ENCODE results near the gene WNT9A.
"Not testable (repeated sequence)": the region's sequence is repeated elsewhere in the genome, so short reads cannot be mapped to it uniquely, and the experiment has no call there.

WNT9A gene
- total RNA-seq, result 0.24 to 0.70 reads per million in 2 donors

DNA sequence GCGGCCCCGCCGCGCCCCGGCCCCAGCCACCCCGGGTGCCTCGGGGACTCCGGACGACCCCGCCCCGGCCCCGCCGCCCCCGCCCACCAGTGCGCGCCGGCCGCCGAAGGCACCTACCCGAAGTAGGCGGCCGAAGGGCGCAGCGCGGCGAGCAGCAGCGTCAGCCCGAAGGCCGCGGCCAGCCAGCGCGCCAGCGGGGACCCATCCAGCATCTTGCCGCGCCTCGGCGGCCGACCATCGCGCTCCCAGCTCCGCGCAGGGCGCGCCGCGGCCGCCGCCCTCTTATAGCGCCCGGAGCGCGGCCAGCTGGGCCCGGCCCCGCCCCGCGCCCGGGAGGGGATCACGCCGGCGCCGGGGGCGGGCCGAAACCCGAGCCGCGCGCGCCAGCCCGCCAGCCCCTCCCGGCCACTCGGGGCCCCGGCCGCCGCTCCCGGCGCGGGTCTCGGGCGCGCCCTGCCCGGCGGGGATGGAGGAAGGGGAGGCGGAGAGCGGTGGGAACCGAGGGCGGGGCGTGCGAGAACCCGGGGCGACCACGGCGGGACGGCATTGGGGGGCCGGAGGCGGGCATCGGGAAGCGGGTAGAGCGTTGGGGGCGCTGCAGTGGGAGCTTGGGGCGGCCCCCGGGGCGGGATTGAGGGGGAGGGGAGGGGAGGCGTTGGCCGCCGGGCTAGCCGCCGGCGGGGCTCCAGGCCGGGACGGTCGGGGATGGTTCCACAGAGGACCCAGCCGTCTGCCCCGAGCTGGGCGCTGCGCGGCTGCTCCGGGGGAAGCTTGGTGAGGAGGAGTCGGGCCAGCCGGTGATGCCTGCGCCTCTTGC lies at the start of gene WNT9A:
Gene WNT9A (minus strand): TSS at position 257 of the 817 bp plus-strand sequence. CDS start 45 bp downstream, at position 212.
- no peak for DNase-seq

DNA sequence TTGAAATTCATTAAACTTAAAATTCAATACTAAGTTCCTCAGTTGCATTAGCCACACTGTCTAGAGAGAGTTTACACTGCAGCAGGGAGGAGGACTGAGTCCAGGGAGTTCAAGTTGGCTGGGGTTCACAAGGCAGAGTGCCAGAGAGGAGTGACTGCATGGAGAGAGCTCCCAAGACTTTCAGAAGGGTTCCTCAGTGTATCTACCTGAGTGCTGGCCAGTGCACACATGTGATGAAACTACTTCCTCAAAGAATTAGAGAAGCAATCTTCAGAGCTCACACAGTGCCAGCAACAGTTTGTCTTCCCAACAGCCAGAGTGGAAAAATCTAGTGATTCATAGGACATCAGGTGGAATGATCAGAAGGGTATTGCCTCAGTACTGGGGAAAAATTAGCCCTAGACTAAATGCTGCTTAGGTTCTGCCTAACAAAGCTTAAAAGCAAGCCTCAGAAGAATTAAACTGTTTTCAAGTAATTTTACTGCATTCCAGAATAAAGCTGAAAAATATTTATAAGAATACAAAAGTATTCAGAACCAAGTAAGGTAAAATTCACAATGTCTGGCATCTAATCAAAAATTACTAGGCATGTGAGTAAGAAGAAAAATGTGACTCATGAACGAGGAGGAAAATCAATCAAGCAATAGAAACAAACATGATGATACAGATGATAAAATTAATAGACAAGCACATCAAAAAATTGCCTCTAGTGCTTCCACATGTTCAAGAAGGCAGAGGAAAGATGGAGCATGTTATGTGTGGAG lies 48.6 kb upstream of the WNT9A start:
- DNase-seq, result no peak

DNA sequence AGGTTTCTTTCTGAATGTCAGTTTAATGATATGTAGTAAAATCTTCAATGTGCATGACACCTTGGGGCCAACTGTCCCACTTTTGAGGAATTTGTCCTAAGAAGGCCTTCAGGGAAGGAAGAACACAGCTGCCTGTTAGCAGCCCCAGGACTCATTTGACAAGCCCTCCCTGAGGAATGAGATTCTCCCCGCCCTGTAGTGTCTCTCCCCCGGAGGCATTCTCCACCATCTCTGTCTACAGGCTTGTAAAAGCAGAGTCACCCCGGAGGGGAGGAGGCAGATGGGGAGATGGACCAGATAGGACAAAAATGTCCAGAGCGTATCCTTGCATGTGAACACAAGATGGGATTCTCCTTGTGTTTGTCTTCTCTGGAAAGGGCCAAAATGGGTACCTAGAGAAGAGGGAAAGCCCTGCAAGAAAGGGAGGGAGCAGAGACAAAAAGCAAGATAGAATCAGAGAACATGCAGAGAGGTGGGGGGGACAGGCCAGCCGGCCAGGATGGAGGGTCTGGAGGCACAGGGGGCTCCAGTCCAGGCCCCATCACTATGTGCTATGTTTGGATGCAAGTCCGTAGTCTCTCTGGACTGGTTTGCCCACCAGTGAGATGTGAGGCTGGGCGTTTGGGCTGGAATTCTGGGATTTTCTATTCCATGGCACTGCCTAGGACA lies 47.0 kb upstream of the WNT9A start:
- DNase-seq, result no peak

DNA sequence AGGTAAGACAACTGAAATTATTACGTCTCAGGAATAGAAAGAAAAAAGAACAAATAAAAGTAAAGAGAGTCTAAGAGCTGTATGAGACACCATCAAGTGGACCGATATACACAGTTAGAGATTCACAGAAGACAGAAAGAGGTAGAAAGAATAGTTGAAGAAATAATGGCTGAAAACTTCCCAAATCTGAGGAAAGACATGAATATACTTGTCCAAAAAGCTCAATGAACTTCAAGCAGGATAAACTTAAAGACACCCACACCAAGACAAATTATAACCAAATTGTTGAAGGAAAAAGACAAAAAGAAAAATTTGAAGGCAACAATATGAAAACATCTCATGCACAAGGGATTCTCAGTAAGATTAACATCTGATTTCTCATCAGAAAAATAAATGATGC lies 39.4 kb upstream of the WNT9A start:
- DNase-seq, result no peak

DNA sequence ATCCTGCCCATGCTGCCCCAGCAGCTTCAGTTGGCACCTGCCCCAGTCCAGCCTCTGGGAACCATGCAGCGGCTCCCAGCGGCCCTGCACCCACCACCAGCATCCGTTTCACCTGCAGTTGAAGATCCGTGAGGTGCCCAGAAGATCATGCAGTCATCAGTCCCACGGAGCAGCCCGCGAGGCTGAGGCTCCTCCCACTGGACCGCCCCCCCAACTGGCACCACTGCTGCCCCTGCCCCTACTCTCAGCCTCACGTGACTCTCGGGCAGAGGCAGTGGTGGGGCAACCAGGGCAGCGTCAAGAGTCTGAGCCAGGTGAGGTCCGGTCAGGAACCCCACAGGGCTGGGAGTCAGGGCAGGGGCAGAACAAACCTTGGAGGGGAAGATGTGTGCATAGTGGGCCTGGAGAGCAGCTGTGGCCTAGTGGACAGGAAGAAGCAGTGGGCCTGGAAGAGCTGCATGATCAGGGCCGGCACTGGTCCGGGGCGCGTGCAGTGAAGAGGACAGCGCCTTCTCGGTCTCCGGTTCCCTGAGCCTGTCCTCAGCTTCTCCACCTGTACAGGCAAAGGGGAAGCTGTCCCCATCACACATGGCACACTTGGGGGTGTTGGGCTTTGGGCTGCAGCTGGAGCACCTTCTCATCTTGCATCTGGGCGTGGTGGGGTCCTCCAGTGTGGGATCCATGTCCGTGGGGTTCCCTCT lies 28.0 kb upstream of the WNT9A start:
- DNase-seq, result not testable (repeated sequence)

DNA sequence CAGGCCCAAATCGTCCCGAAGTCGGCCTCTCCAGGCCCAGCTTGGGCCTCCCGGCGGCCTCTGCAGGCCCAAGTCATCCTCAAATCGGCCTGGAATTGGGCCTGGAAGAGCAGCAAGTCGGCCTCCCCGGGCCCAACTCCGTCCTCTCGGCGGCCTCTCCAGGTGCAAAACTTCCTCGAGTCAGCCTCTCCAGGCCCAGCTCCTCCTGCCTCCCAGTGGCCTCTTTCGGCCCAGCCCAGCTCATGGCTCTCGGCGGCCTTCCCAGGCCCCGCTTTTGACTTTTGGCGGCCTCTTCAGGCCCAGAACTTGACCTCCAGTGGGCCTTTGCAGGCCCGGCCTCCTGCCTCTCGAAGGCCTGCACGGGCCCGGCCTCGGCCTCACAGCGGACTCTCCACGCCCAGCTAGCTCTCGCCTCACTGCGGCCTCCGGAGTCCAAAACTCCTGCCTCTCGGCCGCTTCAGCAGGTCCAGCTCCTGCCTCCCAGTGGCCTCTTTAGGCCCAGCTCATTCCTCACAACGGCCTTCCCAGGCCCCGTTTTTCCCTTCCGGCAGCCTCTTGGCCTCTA lies 26.1 kb upstream of the WNT9A start:
- DNase-seq, result not testable (repeated sequence)

GRCh38 chr1:227972843-227973374 lies 25.2 kb upstream of the WNT9A start:
- not testable (repeated sequence) for DNase-seq

DNA sequence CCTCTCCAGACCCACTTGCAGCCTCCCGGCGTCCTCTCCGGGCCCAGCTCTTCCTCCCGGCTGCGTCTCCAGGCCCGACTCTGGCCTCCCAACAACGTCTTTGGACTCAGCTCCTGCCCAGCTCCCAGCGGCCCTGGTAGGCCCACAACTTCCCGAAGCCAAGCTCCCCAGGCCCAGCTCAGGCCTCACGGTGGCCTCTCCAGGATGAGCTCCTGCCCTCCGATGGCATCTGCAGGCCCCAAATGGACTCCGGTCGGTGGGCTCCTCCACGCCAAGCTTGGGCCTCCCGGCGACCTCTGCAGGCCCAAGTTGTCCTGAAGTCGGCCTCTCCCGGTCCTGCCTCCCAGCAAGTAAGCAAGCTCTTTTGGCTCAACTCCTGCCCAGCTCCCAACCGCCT lies 24.5 kb upstream of the WNT9A start:
- DNase-seq, result not testable (repeated sequence)

DNA sequence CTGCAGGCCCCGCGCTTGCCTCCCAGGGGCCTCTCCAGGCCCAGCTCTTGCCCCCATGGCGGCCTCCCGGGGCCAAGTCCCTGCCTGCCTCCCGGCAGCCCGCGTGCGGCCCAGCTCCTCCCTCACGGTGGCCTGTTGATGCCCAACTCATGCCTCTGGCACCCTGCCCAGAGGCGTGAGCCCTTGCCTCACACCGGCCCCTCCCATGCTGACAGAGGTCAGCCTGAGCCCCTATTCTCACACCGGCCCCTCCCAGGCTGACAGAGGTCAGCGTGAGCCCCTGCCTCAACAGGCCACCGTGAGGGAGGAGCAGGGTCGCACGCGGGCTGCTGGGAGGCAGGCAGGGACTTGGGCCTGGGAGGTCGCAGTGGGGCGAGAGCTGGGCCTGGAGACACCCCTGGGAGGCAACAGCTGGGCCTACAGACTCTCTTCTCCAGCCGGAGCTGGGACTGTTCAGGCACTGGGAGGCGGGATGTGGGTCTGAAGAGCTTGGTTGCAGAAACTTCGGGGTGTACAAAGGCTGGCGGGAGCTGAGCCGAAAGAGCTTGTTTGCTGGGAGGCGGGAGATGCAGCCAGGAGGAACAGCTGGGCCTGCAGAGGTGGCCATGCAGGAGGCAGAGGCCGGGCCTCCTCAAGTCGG lies 24.0 kb upstream of the WNT9A start:
- not testable (repeated sequence) for DNase-seq

DNA sequence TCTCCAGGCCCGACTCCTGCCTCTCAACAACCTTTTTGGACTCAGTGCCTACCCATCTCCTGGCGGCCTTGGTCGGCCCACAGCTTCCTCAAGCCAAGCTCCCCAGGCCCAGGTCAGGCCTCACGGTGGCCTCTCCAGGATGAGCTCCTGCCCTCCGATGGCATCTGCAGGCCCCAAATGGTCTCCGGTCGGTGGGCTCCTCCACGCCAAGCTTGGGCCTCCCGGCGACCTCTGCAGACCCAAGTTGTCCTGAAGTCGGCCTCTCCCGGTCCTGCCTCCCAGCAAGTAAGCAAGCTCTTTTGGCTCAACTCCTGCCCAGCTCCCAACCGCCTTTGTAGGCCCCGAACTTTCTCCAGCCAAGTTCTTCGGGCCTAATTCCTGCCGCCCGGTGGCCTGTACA lies 23.5 kb upstream of the WNT9A start:
- not testable (repeated sequence) for DNase-seq

GRCh38 chr1:227970076-227970995 lies 22.6 kb upstream of the WNT9A start:
- not testable (repeated sequence) for DNase-seq

- DNase-seq, result not testable (repeated sequence)
Measured at GRCh38 chr1:227967815-227968214, 20.1 kb upstream of the WNT9A start.

DNA sequence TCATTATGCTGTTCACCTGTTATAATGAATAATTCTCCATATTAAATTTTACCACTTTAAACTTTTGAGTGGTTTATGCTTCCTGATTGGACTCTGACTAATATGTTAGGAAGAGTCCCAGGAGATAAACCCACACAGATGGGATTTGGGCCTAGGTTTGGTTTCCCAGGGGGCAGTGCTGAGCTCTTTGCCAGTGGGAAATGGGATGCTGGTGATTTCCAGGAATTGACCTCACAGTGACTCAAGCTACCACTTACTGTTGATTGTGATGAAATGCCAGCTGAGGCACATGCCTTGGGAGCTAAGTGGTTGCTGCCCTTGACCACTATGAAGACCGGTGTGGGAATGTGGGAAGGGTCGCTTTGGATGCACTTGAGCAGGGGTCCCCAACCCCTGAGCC lies 19.0 kb upstream of the WNT9A start:
- DNase-seq, result not testable (repeated sequence)

DNA sequence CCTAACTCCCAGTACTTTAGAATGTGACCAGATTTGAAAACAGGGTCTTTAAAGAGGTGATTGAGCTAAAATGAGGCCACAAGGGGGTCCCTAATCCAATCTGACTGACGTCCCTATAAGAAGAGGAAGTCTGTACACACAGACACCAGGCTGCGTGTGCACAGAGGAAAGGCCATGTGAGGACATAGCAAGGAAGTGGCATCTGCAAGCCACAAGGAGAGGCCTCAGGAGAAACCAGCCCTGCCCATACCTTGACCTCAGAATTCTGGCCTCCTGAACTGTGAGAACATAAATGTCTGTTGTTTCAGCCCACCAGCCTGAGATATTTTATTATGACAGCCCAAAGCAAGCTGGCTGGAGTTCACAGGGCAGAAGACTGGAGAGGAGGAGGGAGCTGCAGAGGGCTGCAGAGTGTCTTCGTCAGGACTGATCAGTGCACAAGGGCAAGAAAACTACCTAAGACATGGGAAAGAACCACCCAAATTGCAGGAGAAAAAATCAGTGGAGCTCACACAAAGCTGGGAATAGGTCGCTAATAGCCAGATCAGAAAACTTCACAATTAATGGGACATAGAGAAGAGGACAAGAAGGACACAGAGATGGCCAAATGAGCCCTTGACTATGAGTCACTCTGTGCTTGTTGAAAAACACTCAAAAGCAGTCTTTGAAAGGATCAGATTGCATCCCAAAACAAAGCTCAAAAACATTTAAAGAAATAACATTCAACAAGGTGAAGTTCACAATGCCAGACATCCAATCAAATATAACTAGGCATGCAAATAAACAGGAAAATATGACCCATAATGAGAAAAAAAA lies 14.1 kb upstream of the WNT9A start:
- DNase-seq, result no peak

DNA sequence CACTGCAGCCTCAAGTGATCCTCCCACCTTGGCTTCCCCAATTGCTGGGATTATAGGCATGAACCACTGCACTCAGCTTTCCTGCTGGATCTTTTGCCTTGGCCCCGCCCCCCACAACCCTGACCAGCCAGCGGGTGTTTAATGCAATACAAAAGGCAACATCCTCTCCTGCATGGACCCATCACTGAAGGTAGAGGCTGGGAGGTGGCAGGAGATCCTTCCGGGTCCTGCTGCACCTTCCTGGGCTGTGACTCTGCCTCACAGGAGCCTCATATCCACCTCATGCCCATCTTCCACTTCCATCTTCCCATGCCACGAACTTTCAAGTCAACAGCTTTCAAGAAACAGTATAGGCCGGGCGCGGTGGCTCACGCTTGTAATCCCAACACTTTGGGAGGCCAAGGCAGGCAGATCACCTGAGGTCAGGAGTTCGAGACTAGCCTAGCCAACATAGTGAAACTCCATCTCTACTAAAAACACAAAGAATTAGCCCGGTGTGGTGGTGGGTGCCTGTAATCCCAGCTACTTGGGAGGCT lies 11.7 kb upstream of the WNT9A start:
- no peak for DNase-seq

- no peak for DNase-seq
Measured at GRCh38 chr1:227958617-227959324, 11.0 kb upstream of the WNT9A start.

- no peak for DNase-seq
Measured at GRCh38 chr1:227955808-227956207, 8.1 kb upstream of the WNT9A start.

DNA sequence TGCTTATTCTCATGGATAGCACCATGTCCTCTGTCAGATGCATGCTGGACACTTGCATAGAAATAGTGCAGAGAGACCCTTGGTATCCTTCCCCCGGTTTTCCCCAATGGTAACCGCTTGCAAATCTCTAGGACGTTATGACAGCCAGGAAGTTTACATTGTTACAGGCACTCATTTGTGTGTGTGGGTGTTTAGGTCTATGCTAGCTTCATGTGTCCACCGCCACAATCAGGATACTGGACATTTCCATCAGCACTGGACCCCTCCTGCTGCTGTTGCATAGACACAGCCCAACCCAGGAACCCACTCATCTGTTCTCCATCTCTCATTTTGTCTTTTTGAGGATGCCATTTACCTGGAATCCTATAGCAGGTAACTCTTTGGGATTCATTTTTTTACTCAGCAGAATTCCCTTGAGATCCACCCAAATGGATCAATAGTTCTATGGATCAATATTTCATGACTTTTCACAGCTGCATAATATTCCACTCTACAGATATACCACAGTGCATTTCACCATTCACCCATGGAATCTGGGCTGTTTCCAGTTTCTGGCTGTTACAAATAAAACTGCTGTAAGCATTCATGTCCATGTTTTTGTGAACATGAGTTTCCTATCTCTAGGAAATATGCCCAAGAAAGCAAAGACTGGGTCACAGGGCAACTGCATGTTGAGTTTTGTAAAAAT lies 6.6 kb upstream of the WNT9A start:
- DNase-seq, result no peak

All from T-helper 9 cell (primary cell).